Astrocyte (in vitro differentiated cells and primary cell): ENCODE measurements around the gene ME1. TPM values are rescaled to one million over a fixed set of nuclear protein-coding genes. Genes with fewer than 3 reads are reported as not detected.
A peak's percentile ranks its signal among the peaks of the same experiment; 100 is the strongest.

Experiments
- DNase-seq: peaks from one replicate; pipeline ENCODE4 v3.0.0-alpha.2; 2010; ENCODE audit warnings: low read depth
- FAIRE-seq: peaks from 2 replicates; lab custom pipeline; 2011; peaks lifted over from hg19 to GRCh38; lab: Jason Lieb, UNC
- H2AFZ ChIP-seq: 2 replicates; pipeline ENCODE4 v1.6.0; 2012; ENCODE audit warnings: low read depth, low read length, inconsistent platforms
- H3K27ac ChIP-seq: 2 replicates; pipeline ENCODE4 v1.5.1; 2011; ENCODE audit warnings: low read depth, low read length, inconsistent platforms
- H3K27me3 ChIP-seq: 2 replicates; pipeline ENCODE4 v1.6.0; 2011; ENCODE audit warnings: low read length, inconsistent platforms; ENCODE audit not compliant: insufficient read depth
- H3K36me3 ChIP-seq: 2 replicates; pipeline ENCODE4 v1.5.1; 2011; ENCODE audit warnings: low read length, inconsistent platforms; ENCODE audit not compliant: insufficient read depth
- H3K4me1 ChIP-seq: 2 replicates; pipeline ENCODE4 v1.5.1; 2011; ENCODE audit warnings: low read length, inconsistent platforms; ENCODE audit not compliant: insufficient read depth
- H3K4me2 ChIP-seq: 2 replicates; pipeline ENCODE4 v1.6.0; 2012; ENCODE audit warnings: low read length, inconsistent platforms
- H3K4me3 ChIP-seq: 2 replicates; pipeline ENCODE4 v1.5.1; 2011; ENCODE audit warnings: low read depth, mild to moderate bottlenecking, low read length, inconsistent platforms; ENCODE audit not compliant: insufficient read depth
- H3K79me2 ChIP-seq: 2 replicates; pipeline ENCODE4 v1.6.0; 2012; ENCODE audit warnings: mild to moderate bottlenecking, low read length, inconsistent platforms; ENCODE audit not compliant: insufficient read depth
- H3K9ac ChIP-seq: 2 replicates; pipeline ENCODE4 v1.6.0; 2012; ENCODE audit warnings: mild to moderate bottlenecking, low read length, inconsistent platforms
- H3K9me3 ChIP-seq: 2 replicates; pipeline ENCODE4 v1.5.1; 2012; ENCODE audit warnings: low read depth, mild to moderate bottlenecking, low read length, inconsistent platforms; ENCODE audit not compliant: insufficient read depth
- H4K20me1 ChIP-seq: 2 replicates; pipeline ENCODE4 v1.6.0; 2012; ENCODE audit warnings: low read length, inconsistent platforms; ENCODE audit not compliant: insufficient read depth
- H3K27ac Mint-ChIP-seq: one replicate; pipeline ENCODE4 v1.8.0; 2021; ENCODE audit warnings: mild to moderate bottlenecking, mixed read lengths; ENCODE audit not compliant: unreplicated experiment
- H3K27me3 Mint-ChIP-seq: one replicate; pipeline ENCODE4 v1.8.0; 2021; ENCODE audit warnings: low read depth, mixed read lengths; ENCODE audit not compliant: unreplicated experiment
- H3K36me3 Mint-ChIP-seq: one replicate; pipeline ENCODE4 v1.8.0; 2021; ENCODE audit warnings: low read depth, mixed read lengths; ENCODE audit not compliant: unreplicated experiment
- H3K4me1 Mint-ChIP-seq: one replicate; pipeline ENCODE4 v1.8.0; 2021; ENCODE audit warnings: low read depth, mixed read lengths; ENCODE audit not compliant: unreplicated experiment
- H3K4me3 Mint-ChIP-seq: one replicate; pipeline ENCODE4 v1.8.0; 2021; ENCODE audit warnings: mild to moderate bottlenecking, moderate library complexity, mixed read lengths; ENCODE audit not compliant: unreplicated experiment
- H3K9me3 Mint-ChIP-seq: one replicate; pipeline ENCODE4 v1.8.0; 2021; ENCODE audit warnings: mild to moderate bottlenecking, mixed read lengths; ENCODE audit not compliant: unreplicated experiment
- CTCF ChIP-seq: IDR thresholded peaks from 2 replicates; pipeline ENCODE4 v1.5.1; 2011; ENCODE audit warnings: low read depth, mild to moderate bottlenecking, inconsistent platforms, low read length, moderate library complexity; ENCODE audit not compliant: insufficient read depth
- EZH2 ChIP-seq: IDR thresholded peaks from 2 replicates; pipeline ENCODE4 v1.6.1; 2012; ENCODE audit warnings: mild to moderate bottlenecking, low read length, inconsistent platforms; ENCODE audit not compliant: insufficient read depth
- total RNA-seq: library from RNA; stranded (reverse); gene quantifications from 2 replicates; pipeline ENCODE4 v1.2.1, GENCODE V29; 2021

ME1 gene
- total RNA-seq, 1 donor from 2014 or later: 38.5 TPM

- no peak for FAIRE-seq
Observed at GRCh38 chr6:83265384-83265783, 165.5 kb downstream of the ME1 start.

DNA sequence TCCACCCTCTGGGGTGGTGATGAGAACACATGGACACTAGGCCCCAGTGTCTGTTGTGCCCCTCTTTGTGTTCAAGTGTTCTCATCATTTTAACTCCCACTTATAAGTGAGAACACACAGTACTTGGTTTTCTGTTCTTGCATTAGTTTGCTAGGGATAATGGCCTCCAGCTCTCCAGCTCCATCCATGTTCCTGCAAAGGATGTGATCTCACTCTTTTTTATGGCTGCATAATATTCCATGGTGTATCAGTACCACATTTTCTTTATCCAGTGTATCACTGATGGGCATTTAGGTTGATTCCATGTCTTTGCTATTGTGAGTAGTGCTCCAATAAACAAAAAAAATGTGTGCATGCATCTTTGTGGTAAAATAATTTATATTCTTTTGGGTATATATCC, 170.3 kb downstream of the ME1 start:
- H3K4me2 ChIP-seq: no peak overlapping the region
- no peaks in the 10 kb centered on the region for H3K27me3 ChIP-seq
- peaks cover 6% of the 10 kb centered on the region for H3K4me1 ChIP-seq
- H3K79me2 ChIP-seq: no peaks in the 10 kb centered on the region
- no peak for TF ChIP-seq CTCF
- no peak for TF ChIP-seq EZH2
- no peak overlapping the region for H3K27ac ChIP-seq
- H3K4me3 ChIP-seq: no peak overlapping the region
- no peaks in the 10 kb centered on the region for H3K36me3 ChIP-seq
- no peaks in the 10 kb centered on the region for H3K27me3 Mint-ChIP-seq
- no peaks in the 10 kb centered on the region for H3K9me3 ChIP-seq
- peak; percentile 9 for FAIRE-seq
- no peak overlapping the region for H3K9ac ChIP-seq
- H3K4me3 Mint-ChIP-seq: no peak overlapping the region
- no peak for DNase-seq
- peaks cover 2% of the 10 kb centered on the region for H3K36me3 Mint-ChIP-seq
- H3K9me3 Mint-ChIP-seq: no peaks in the 10 kb centered on the region
- H2AFZ ChIP-seq: no peak overlapping the region
- no peak overlapping the region for H3K27ac Mint-ChIP-seq
- H4K20me1 ChIP-seq: no peaks in the 10 kb centered on the region
- peaks cover 6% of the 10 kb centered on the region for H3K4me1 Mint-ChIP-seq

More at GRCh38 chr6:83265384-83265783, 165.5 kb downstream of the ME1 start:
- H3K36me3 ChIP-seq: no peaks in the 10 kb centered on the region
- H3K36me3 Mint-ChIP-seq: peaks cover 2% of the 10 kb centered on the region
- no peaks in the 10 kb centered on the region for H3K27me3 Mint-ChIP-seq
- H3K79me2 ChIP-seq: no peaks in the 10 kb centered on the region
- H3K27ac ChIP-seq: no peak overlapping the region
- H3K9me3 ChIP-seq: no peaks in the 10 kb centered on the region
- H3K27me3 ChIP-seq: no peaks in the 10 kb centered on the region
- no peak overlapping the region for H2AFZ ChIP-seq
- H3K4me1 ChIP-seq: peaks cover 6% of the 10 kb centered on the region
- no peak overlapping the region for H3K4me3 ChIP-seq
- H3K27ac Mint-ChIP-seq: no peak overlapping the region
- H4K20me1 ChIP-seq: no peaks in the 10 kb centered on the region
- H3K4me1 Mint-ChIP-seq: peaks cover 9% of the 10 kb centered on the region
- TF ChIP-seq EZH2 (no peak), CTCF (no peak)
- DNase-seq: peak; percentile 69
- H3K9ac ChIP-seq: no peak overlapping the region
- H3K4me3 Mint-ChIP-seq: no peak overlapping the region
- no peak overlapping the region for H3K4me2 ChIP-seq
- no peaks in the 10 kb centered on the region for H3K9me3 Mint-ChIP-seq

DNA sequence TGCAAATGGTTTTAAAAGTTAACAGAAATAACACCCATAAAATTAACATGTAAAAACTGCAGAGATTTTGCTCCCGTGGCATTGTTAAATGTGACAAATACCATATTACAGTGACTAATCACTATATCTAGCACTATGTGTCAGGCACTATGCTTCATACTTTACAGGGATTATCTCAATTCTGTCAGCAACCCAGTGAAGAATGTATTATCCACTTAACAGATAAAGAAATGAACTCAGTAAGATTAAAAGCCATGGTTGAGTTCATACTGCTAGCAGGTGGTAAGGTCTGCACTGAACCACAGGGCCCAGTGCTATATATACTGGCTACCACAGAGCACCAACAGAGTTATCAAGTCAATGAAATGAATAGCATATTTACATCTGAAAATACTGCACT, 172.3 kb downstream of the ME1 start:
- TF ChIP-seq EZH2 (no peak), CTCF (no peak)
- H3K4me3 Mint-ChIP-seq: no peak overlapping the region
- Histone ChIP-seq H3K4me1 (no peaks in the 10 kb centered on the region), H2AFZ (no peak overlapping the region), H3K9me3 (no peaks in the 10 kb centered on the region), H3K27ac (no peak overlapping the region), H3K9ac (no peak overlapping the region), H3K27me3 (no peaks in the 10 kb centered on the region), H3K36me3 (no peaks in the 10 kb centered on the region), H3K4me3 (no peak overlapping the region), H3K4me2 (no peak overlapping the region), H3K79me2 (no peaks in the 10 kb centered on the region), H4K20me1 (no peaks in the 10 kb centered on the region)
- DNase-seq: peak; percentile 49
- H3K36me3 Mint-ChIP-seq: peaks cover 2% of the 10 kb centered on the region
- no peak overlapping the region for H3K27ac Mint-ChIP-seq
- no peaks in the 10 kb centered on the region for H3K9me3 Mint-ChIP-seq
- H3K4me1 Mint-ChIP-seq: no peaks in the 10 kb centered on the region
- H3K27me3 Mint-ChIP-seq: no peaks in the 10 kb centered on the region
- FAIRE-seq: no peak
